ENCODE results near the gene GRAP2.
"Not testable (repeated sequence)": the region's sequence is repeated elsewhere in the genome, so short reads cannot be mapped to it uniquely, and the experiment has no call there.

GRAP2 gene

DNA sequence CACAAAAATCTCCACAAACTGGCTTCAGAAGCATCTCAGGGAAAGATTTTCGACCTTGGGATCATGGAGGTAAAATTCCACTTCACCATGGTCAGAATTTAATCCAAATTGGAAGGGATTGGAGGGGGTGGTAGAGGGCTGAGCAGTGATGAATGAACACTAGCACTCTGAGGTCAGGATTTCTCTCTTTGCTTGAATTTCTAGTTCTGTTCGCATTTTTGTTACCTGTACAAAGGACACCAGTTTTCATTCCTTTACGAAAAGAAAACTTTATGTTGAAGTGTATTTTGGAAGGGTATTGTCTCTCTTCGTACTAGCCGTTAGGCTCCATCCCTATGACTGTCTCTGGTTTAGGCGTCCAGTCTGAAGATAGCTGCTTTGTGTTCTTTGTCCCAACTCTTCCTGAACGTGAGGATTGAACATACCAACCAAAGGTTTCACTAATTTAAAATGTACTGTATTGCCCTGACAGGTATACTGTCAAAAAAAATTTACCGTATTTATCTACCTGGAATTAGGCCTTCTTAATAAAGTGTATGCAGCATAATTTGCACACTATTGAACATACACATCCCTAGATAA is 772 bp downstream of the GRAP2 start:
- Histone ChIP-seq H3K4me2 (ENCODE audit: low read depth, low read length) (no peak overlapping the region; the same call in 1 of the 2 replicates), H4K20me1 (ENCODE audit: insufficient read depth, low read length) (no peaks in the 10 kb centered on the region), H3K4me1 (ENCODE audit: low read length) (peaks cover 16% of the 10 kb centered on the region), H3K9me2 (replicated peaks; ENCODE audit: insufficient read depth, low read length) (no peaks in the 10 kb centered on the region), H2AFZ (ENCODE audit: low read length) (no peak overlapping the region), H3K27me3 (replicated peaks; ENCODE audit: insufficient read depth, low read length) (no peaks in the 10 kb centered on the region), H3K79me2 (ENCODE audit: low read length) (no peaks in the 10 kb centered on the region), H3K9ac (ENCODE audit: low read length) (no peak overlapping the region), H3K27ac (ENCODE audit: low read length) (no peak overlapping the region), H3K9me3 (replicated peaks; ENCODE audit: insufficient read depth, low read length) (no peaks in the 10 kb centered on the region), H3K4me3 (ENCODE audit: low read length) (no peak overlapping the region), H3F3A (ENCODE audit: insufficient read depth, low read length) (peaks cover 8% of the 10 kb centered on the region; the same call in 1 of the 2 replicates), H3K36me3 (replicated peaks; ENCODE audit: insufficient read depth, low read length) (no peaks in the 10 kb centered on the region)
- TF ChIP-seq CTCF (IDR thresholded peaks at IDR 0.05; ENCODE audit: low read length) (no peak), EZH2phosphoT487 (IDR thresholded peaks at IDR 0.05; ENCODE audit: low read length) (no peak), EZH2 (optimal IDR thresholded peaks at IDR 0.05; ENCODE audit: low read depth, low read length) (no peak)
- DNase-seq: no peak

- not testable (repeated sequence) for H4K20me1 ChIP-seq (ENCODE audit: insufficient read depth, low read length); DNase-seq; H3K27ac ChIP-seq (ENCODE audit: low read length); H3K9me2 ChIP-seq (replicated peaks; ENCODE audit: insufficient read depth, low read length); H3K36me3 ChIP-seq (replicated peaks; ENCODE audit: insufficient read depth, low read length); H3K4me2 ChIP-seq (ENCODE audit: low read depth, low read length); H3K27me3 ChIP-seq (replicated peaks; ENCODE audit: insufficient read depth, low read length); H3K9me3 ChIP-seq (replicated peaks; ENCODE audit: insufficient read depth, low read length); H2AFZ ChIP-seq (ENCODE audit: low read length); H3K9ac ChIP-seq (ENCODE audit: low read length); H3K79me2 ChIP-seq (ENCODE audit: low read length); H3F3A ChIP-seq (ENCODE audit: insufficient read depth, low read length); H3K4me3 ChIP-seq (ENCODE audit: low read length)
- H3K4me1 ChIP-seq (ENCODE audit: low read length): peaks cover 16% of the 10 kb centered on the region
Observed at GRCh38 chr22:39904024-39904423, 3.1 kb downstream of the GRAP2 start.

DNA sequence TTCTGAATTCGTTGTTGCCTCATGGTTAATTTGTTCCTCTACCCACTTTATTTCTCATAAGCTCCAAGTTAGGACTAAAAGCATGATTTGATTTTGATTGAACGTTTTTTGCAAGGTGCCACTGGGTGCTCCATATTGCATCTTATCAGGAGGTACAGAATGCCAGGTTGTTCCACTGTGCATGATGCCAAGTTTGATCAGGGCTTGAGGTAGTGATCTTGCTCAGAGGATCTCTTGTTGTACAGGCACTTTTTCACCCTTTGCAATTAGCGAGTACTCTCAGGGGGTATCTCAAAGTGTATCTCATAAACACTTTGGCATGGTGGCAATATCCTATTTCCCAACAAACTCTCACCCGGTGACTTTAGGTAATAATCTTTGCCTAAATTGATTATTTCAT is 4.0 kb downstream of the GRAP2 start:
- Histone ChIP-seq H3K27me3 (replicated peaks; ENCODE audit: insufficient read depth, low read length) (no peaks in the 10 kb centered on the region), H2AFZ (ENCODE audit: low read length) (no peak overlapping the region), H3K4me1 (ENCODE audit: low read length) (peaks cover 16% of the 10 kb centered on the region), H4K20me1 (ENCODE audit: insufficient read depth, low read length) (no peaks in the 10 kb centered on the region), H3K79me2 (ENCODE audit: low read length) (no peaks in the 10 kb centered on the region), H3K4me3 (ENCODE audit: low read length) (no peak overlapping the region), H3F3A (ENCODE audit: insufficient read depth, low read length) (peaks cover 8% of the 10 kb centered on the region; the same call in 1 of the 2 replicates), H3K27ac (ENCODE audit: low read length) (no peak overlapping the region), H3K9me2 (replicated peaks; ENCODE audit: insufficient read depth, low read length) (no peaks in the 10 kb centered on the region), H3K9ac (ENCODE audit: low read length) (no peak overlapping the region), H3K36me3 (replicated peaks; ENCODE audit: insufficient read depth, low read length) (no peaks in the 10 kb centered on the region), H3K9me3 (replicated peaks; ENCODE audit: insufficient read depth, low read length) (no peaks in the 10 kb centered on the region), H3K4me2 (ENCODE audit: low read depth, low read length) (no peak overlapping the region)
- DNase-seq: no peak
- TF ChIP-seq EZH2phosphoT487 (IDR thresholded peaks at IDR 0.05; ENCODE audit: low read length): no peak
- no peak for TF ChIP-seq EZH2 (optimal IDR thresholded peaks at IDR 0.05; ENCODE audit: low read depth, low read length)
- TF ChIP-seq CTCF (IDR thresholded peaks at IDR 0.05; ENCODE audit: low read length): no peak

- no peaks in the 10 kb centered on the region for H3K9me2 ChIP-seq (replicated peaks; ENCODE audit: insufficient read depth, low read length)
- no peaks in the 10 kb centered on the region for H3K27me3 ChIP-seq (replicated peaks; ENCODE audit: insufficient read depth, low read length)
- H3F3A ChIP-seq (ENCODE audit: insufficient read depth, low read length): peaks cover 4% of the 10 kb centered on the region; the same call in 1 of the 2 replicates
- H3K4me1 ChIP-seq (ENCODE audit: low read length): peaks cover 8% of the 10 kb centered on the region
- no peak overlapping the region for H3K27ac ChIP-seq (ENCODE audit: low read length)
- H3K4me2 ChIP-seq (ENCODE audit: low read depth, low read length): no peak overlapping the region
- no peaks in the 10 kb centered on the region for H3K79me2 ChIP-seq (ENCODE audit: low read length)
- H3K4me3 ChIP-seq (ENCODE audit: low read length): no peak overlapping the region
- no peak for DNase-seq
- no peak overlapping the region for H2AFZ ChIP-seq (ENCODE audit: low read length)
- no peaks in the 10 kb centered on the region for H4K20me1 ChIP-seq (ENCODE audit: insufficient read depth, low read length)
- no peaks in the 10 kb centered on the region for H3K36me3 ChIP-seq (replicated peaks; ENCODE audit: insufficient read depth, low read length)
- no peak for TF ChIP-seq CTCF (IDR thresholded peaks at IDR 0.05; ENCODE audit: low read length)
- TF ChIP-seq EZH2phosphoT487 (IDR thresholded peaks at IDR 0.05; ENCODE audit: low read length): no peak
- no peak for TF ChIP-seq EZH2 (optimal IDR thresholded peaks at IDR 0.05; ENCODE audit: low read depth, low read length)
- no peak overlapping the region for H3K9ac ChIP-seq (ENCODE audit: low read length)
- no peaks in the 10 kb centered on the region for H3K9me3 ChIP-seq (replicated peaks; ENCODE audit: insufficient read depth, low read length)
Observed at GRCh38 chr22:39905687-39906086, 4.8 kb downstream of the GRAP2 start.
